NOMO-1 treated with dmso at 0.1 percent for 144 hours (cell line): Measurements from ENCODE around the gene PRDM16.

ENCODE experiments used
- DNase-seq: peaks from one replicate; lab custom pipeline; 2025; ENCODE audit not compliant: unreplicated experiment; lab: John Stamatoyannopoulos, UW

Gene PRDM16

GRCh38 chr1:3120994-3121393 is 52.0 kb downstream of the PRDM16 start:
- no peak for DNase-seq

- no peak for DNase-seq
These were observed 52.6 kb downstream of the PRDM16 start for GRCh38 chr1:3121401-3122210.

GRCh38 chr1:3122311-3122710 is 53.3 kb downstream of the PRDM16 start:
- no peak for DNase-seq

GRCh38 chr1:3124246-3124645 is 55.2 kb downstream of the PRDM16 start:
- no peak for DNase-seq

- DNase-seq, result no peak
These were observed 56.1 kb downstream of the PRDM16 start for GRCh38 chr1:3125078-3125477.

GRCh38 chr1:3125546-3126368 is 56.8 kb downstream of the PRDM16 start:
- DNase-seq, result no peak

- DNase-seq, result no peak
These were observed 58.0 kb downstream of the PRDM16 start for GRCh38 chr1:3126756-3127678.

GRCh38 chr1:3127738-3128137 is 58.7 kb downstream of the PRDM16 start:
- no peak for DNase-seq

- no peak for DNase-seq
These were observed 59.6 kb downstream of the PRDM16 start for GRCh38 chr1:3128431-3129132.

- DNase-seq, result no peak
These were observed 60.1 kb downstream of the PRDM16 start for GRCh38 chr1:3129133-3129490.

- DNase-seq, result no peak
These were observed 61.3 kb downstream of the PRDM16 start for GRCh38 chr1:3130268-3130667.

- no peak for DNase-seq
These were observed 63.7 kb downstream of the PRDM16 start for GRCh38 chr1:3132660-3133059.

- DNase-seq, result no peak
These were observed 64.7 kb downstream of the PRDM16 start for GRCh38 chr1:3133686-3134085.

GRCh38 chr1:3134381-3135072 is 65.5 kb downstream of the PRDM16 start:
- no peak for DNase-seq

GRCh38 chr1:3135073-3135702 is 66.2 kb downstream of the PRDM16 start:
- DNase-seq, result no peak

- DNase-seq, result no peak
These were observed 66.9 kb downstream of the PRDM16 start for GRCh38 chr1:3135744-3136455.

- DNase-seq, result no peak
These were observed 67.5 kb downstream of the PRDM16 start for GRCh38 chr1:3136532-3136931.

- no peak for DNase-seq
These were observed 68.4 kb downstream of the PRDM16 start for GRCh38 chr1:3137111-3138100.
